Measurements from ENCODE around the gene GNAO1.
"Not testable (repeated sequence)": the region's sequence is repeated elsewhere in the genome, so short reads cannot be mapped to it uniquely, and the experiment has no call there.

Gene GNAO1

DNA sequence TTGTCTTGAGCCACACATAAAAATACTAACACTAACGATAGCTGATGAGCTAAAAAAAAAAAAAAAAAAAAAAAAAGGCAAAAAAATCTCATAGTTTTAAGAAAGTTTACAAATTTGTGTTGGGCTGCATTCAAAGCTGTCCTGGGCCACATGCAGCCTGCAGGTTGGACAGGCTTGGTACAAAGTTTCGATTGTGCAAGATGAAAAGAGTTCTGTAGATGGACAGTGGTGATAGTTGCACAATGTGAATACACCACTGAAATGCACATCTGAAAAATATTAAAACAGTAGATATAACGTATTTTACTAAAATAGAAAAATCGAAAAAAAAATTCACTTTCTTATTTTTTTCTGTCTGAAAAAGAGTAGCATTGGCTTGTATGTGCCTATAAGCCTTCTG lies 191.2 kb downstream of the GNAO1 start:
- H3K4me3 ChIP-seq (ENCODE audit: low read depth, low read length), result no peak overlapping the region
- TF ChIP-seq, protein P1, sequence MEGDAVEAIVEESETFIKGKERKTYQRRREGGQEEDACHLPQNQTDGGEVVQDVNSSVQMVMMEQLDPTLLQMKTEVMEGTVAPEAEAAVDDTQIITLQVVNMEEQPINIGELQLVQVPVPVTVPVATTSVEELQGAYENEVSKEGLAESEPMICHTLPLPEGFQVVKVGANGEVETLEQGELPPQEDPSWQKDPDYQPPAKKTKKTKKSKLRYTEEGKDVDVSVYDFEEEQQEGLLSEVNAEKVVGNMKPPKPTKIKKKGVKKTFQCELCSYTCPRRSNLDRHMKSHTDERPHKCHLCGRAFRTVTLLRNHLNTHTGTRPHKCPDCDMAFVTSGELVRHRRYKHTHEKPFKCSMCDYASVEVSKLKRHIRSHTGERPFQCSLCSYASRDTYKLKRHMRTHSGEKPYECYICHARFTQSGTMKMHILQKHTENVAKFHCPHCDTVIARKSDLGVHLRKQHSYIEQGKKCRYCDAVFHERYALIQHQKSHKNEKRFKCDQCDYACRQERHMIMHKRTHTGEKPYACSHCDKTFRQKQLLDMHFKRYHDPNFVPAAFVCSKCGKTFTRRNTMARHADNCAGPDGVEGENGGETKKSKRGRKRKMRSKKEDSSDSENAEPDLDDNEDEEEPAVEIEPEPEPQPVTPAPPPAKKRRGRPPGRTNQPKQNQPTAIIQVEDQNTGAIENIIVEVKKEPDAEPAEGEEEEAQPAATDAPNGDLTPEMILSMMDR (IDR thresholded peaks at IDR 0.05; ENCODE audit: low read depth, low read length, missing control alignments), result no peak
- no peak for DNase-seq (ENCODE audit: low read depth)

DNA sequence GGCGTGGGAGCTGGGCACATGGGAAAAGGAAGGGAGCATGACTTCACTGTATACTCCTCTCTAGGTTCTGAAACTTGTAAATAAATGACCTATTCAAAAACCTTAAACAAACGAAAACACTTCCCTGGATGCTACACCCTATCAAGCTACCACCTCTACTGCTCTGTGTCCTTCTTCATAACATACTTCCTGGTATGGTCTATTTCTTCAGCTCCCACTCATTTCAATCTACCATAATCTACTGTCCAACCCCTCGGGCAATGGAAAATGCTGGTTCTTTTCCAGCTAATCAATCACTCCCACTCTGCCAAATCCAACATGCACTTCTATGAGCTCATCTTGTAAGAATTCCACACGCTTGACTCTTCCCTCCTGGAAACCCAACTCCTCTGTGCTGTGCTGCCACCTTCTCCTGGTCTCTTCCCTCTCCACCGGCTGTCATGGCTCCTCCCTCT lies 191.6 kb downstream of the GNAO1 start:
- TF ChIP-seq, protein P1 (IDR thresholded peaks at IDR 0.05; ENCODE audit: low read depth, low read length, missing control alignments), result no peak
- no peak for DNase-seq (ENCODE audit: low read depth)
- no peak overlapping the region for H3K4me3 ChIP-seq (ENCODE audit: low read depth, low read length)

DNA sequence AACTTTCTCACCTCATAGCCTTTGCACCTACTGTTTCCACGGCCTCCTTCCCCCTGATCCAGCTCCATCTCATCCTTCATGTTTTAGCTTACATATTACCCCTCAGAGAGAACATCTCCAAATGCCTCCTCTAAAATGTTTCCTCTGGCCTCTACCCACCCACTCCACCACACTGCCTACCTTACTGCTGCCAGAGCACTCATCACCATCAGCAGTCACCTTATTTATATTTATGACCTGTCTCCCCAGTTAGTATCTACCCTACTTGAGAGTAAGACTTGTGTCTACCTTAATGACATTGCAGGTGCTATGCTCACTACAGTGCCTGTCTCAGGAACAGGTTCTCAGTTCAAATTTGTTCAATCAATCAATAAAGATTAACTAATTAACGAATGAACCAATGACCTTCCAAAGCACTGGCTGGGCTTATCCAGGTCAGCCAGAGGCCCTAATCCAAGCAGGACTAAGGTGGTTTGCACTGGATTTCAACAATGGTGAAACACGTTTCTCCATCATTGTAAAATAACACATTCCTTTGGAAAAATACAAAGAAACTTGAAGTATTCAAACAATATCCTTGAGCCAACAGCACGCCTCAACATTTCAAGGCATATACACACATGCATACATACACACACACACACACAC lies 192.9 kb downstream of the GNAO1 start:
- DNase-seq (ENCODE audit: low read depth), result no peak
- TF ChIP-seq, protein P1 (IDR thresholded peaks at IDR 0.05; ENCODE audit: low read depth, low read length, missing control alignments), result no peak
- H3K4me3 ChIP-seq (ENCODE audit: low read depth, low read length), result no peak overlapping the region

DNA sequence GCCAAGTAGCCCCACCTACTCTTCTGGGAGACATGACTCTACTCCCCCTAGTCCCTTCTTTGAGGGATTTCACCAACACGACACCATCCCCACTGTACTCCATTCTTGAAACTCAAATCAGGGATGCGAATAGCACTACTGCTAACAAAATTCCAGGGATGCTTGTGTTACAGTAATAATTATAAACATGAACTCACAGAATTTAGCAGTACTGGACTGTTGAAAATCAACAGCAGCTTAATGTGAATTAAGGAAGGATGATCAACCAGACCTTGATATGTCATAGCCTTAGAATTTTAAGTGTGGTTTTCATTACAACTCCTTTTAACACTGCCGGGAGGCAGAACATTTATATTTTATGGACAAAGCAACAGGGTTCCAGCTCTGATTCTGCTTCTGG lies 196.1 kb downstream of the GNAO1 start:
- H3K4me3 ChIP-seq (ENCODE audit: low read depth, low read length), result no peak overlapping the region
- DNase-seq (ENCODE audit: low read depth), result no peak
- TF ChIP-seq, protein P1 (IDR thresholded peaks at IDR 0.05; ENCODE audit: low read depth, low read length, missing control alignments), result no peak

DNA sequence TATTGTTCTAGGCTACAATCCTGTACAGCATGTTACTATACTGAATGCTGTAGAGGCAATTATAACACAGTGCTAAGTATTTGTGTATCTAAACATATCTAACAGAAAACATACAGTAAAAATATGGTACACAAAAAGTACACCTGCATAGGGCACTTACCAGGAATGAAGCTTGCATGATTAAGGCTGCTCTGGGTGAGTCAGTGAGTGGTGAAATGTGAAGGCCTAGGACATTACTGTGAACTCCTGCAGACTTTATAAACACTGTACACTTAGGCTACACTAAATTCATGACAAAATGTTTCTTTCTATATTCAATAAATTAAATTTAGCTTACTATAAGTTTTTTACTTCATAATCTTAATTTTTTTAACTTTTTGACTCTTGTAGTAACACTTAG lies 196.9 kb downstream of the GNAO1 start:
- H3K4me3 ChIP-seq (ENCODE audit: low read depth, low read length), result no peak overlapping the region
- TF ChIP-seq, protein P1 (IDR thresholded peaks at IDR 0.05; ENCODE audit: low read depth, low read length, missing control alignments), result no peak
- DNase-seq (ENCODE audit: low read depth), result no peak

DNA sequence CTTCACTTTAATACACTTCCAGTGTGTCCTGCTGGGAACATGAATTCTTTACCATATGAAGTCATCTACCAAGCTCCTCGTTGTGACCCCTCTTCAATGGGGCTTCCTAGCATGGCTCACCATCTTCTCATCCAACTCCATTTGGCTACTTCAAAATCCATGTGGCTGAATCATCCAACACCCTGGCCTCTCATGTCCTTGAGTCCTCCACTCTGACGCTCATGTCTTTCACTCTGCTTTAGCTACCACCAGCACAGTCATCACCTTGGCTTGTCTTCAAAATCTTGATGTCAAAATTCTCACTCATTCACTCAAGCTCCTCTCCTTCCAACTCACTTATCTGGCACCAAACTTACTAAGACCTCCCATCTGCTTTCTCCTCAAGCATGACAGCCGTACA lies 198.3 kb downstream of the GNAO1 start:
- H3K4me3 ChIP-seq (ENCODE audit: low read depth, low read length), result no peak overlapping the region
- TF ChIP-seq, protein P1 (IDR thresholded peaks at IDR 0.05; ENCODE audit: low read depth, low read length, missing control alignments), result no peak
- no peak for DNase-seq (ENCODE audit: low read depth)

DNA sequence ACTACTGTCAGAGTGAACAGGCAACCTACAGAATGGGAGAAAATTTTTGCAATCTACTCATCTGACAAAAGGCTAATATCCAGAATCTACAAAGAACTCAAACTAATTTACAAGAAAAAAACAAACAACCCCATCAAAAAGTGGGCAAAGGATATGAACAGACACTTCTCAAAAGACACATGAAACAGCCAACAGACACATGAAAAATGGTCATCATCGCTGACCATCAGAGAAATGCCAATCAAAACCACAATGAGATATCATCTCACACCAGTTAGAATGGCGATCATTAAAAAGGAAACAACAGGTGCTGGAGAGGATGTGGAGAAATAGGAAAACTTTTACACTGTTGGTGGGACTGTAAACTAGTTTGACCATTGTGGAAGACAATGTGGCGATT lies 205.4 kb downstream of the GNAO1 start:
- DNase-seq (ENCODE audit: low read depth), result not testable (repeated sequence)

More for the DNA sequence above, 205.4 kb downstream of the GNAO1 start:
- not testable (repeated sequence) for H3K4me3 ChIP-seq (ENCODE audit: low read depth, low read length)

Measured in GM12864 (cell line).